K562 (cell line): ENCODE results near the gene JSRP1.

Experiments used
- BRF2 ChIP-seq: IDR thresholded peaks from 3 replicates; pipeline ENCODE4 v1.6.1; 2011; ENCODE audit warnings: borderline replicate concordance, mild to moderate bottlenecking; ENCODE audit not compliant: insufficient read length, insufficient read depth
- CTCF ChIP-seq, 3 experiments: IDR thresholded peaks in 2 of 3; conservative IDR thresholded peaks in 1 of 3; 2 replicates each; pipeline ENCODE4 v1.5.1; 2011 to 2012; ENCODE audit warnings: low read length in 3 of 3, mild to moderate bottlenecking in 3 of 3, control low read depth in 2 of 3, improper control_type of control experiment in 1 of 3, inconsistent platforms in 1 of 3, low read depth in 1 of 3, mixed read lengths in 1 of 3, moderate library complexity in 1 of 3; ENCODE audit not compliant: insufficient read depth in 2 of 3
- JUND ChIP-seq, 2 experiments: IDR thresholded peaks; 2 replicates in 1 of 2; 3 replicates in 1 of 2; pipeline ENCODE4 v1.6.1; 2011; ENCODE audit warnings: borderline replicate concordance in 2 of 2, low read depth in 2 of 2, low read length in 2 of 2, improper control_type of control experiment in 1 of 2, missing biosample characterization in 1 of 2, missing genetic modification characterization in 1 of 2, missing genetic modification reagents in 1 of 2
- MYC ChIP-seq, 2 experiments: fragments of 250-450 bp in 1 of 2; sonication (Bioruptor Pico) in 1 of 2; IDR thresholded peaks; 2 replicates each; pipeline versions ENCODE4 v1.5.1 to v1.6.1; 2012 to 2021; ENCODE audit warnings: low read depth in 2 of 2, borderline replicate concordance in 1 of 2, improper control_type of control experiment in 1 of 2, low read length in 1 of 2, mild to moderate bottlenecking in 1 of 2, moderate library complexity in 1 of 2
- MYNN ChIP-seq, 2 experiments: sonication (generic); formaldehyde crosslinking in 1 of 2; IDR thresholded peaks; 2 replicates each; pipeline versions ENCODE4 v1.5.0 to v1.6.1; 2016 to 2020; ENCODE audit warnings: antibody characterized with exemption in 1 of 2, missing genetic modification reagents in 1 of 2
- NR2C1 ChIP-seq, 2 experiments: fragments of 450-650 bp; IDR thresholded peaks; 2 replicates each; pipeline ENCODE4 v1.6.1; 2017; ENCODE audit warnings: mild to moderate bottlenecking in 2 of 2, antibody characterized with exemption in 1 of 2, inconsistent platforms in 1 of 2, missing compliant biosample characterization in 1 of 2, missing genetic modification characterization in 1 of 2
- POLR2A ChIP-seq: fragments of 450-650 bp; conservative IDR thresholded peaks from 2 replicates; pipeline ENCODE4 v1.6.1; 2016
- RAD21 ChIP-seq, 2 experiments: fragments of 250-450 bp in 1 of 2; fragments of 450-650 bp in 1 of 2; sonication (Bioruptor Pico) in 1 of 2; formaldehyde crosslinking in 1 of 2; IDR thresholded peaks in 1 of 2; conservative IDR thresholded peaks in 1 of 2; 2 replicates each; pipeline versions ENCODE4 v1.4.0 to v1.8.0; 2020 to 2022; ENCODE audit warnings: mild to moderate bottlenecking in 2 of 2, moderate library complexity in 1 of 2
- SMAD1 ChIP-seq: fragments of 150-350 bp; IDR thresholded peaks from 2 replicates; pipeline ENCODE4 v1.6.1; 2014; ENCODE audit warnings: low read length, low read depth; ENCODE audit not compliant: partially characterized antibody
- TEAD1 ChIP-seq, 2 experiments: fragments of 450-650 bp in 1 of 2; sonication (generic) in 1 of 2; formaldehyde crosslinking; IDR thresholded peaks; 2 replicates each; pipeline versions ENCODE4 v1.4.0 to v1.8.0; 2020 to 2022; ENCODE audit warnings: mild to moderate bottlenecking in 2 of 2, missing genetic modification reagents in 1 of 2
- USF2 ChIP-seq: sonication (generic); formaldehyde crosslinking; IDR thresholded peaks from 2 replicates; pipeline ENCODE4 v1.5.0; 2020; ENCODE audit warnings: missing genetic modification reagents

GRCh38 chr19:2260341-2260805 lies 4.2 kb upstream of the JSRP1 start:
- TF ChIP-seq POLR2A = no peak
- TF ChIP-seq MYC (IDR thresholded peaks at IDR 0.05; ENCODE audit: low read depth, low read length) = no peak
- TF ChIP-seq MYC (CRISPR knock-in tag; IDR thresholded peaks at IDR 0.05; ENCODE audit: borderline replicate concordance, low read depth) = no peak
- TF ChIP-seq SMAD1 = no peak
- no peak for TF ChIP-seq MYNN (IDR thresholded peaks at IDR 0.05)
- no peak for TF ChIP-seq MYNN (CRISPR knock-in tag; IDR thresholded peaks at IDR 0.05)
- TF ChIP-seq JUND (IDR thresholded peaks at IDR 0.05; ENCODE audit: borderline replicate concordance, low read depth, low read length) = peak; percentile 32; the same call in 1 of the 2 replicates
- peak; percentile 32; the same call in 1 of the 3 replicates for TF ChIP-seq JUND (tag; IDR thresholded peaks at IDR 0.05; ENCODE audit: borderline replicate concordance, low read depth, low read length)
- TF ChIP-seq TEAD1 (CRISPR knock-in tag; IDR thresholded peaks at IDR 0.05) = no peak
- no peak for TF ChIP-seq BRF2
- no peak for TF ChIP-seq CTCF (IDR thresholded peaks at IDR 0.05 in 2 of 3, conservative IDR thresholded peaks at IDR 0.05 in 1 of 3; ENCODE audit: insufficient read depth in 2 of 3, low read depth in 1 of 3, low read length in 3 of 3)
- no peak for TF ChIP-seq RAD21 (CRISPR knock-in tag; conservative IDR thresholded peaks at IDR 0.05 in 1 of 2, IDR thresholded peaks at IDR 0.05 in 1 of 2)
- TF ChIP-seq USF2 = no peak
- TF ChIP-seq NR2C1 (IDR thresholded peaks at IDR 0.05) = no peak
- TF ChIP-seq NR2C1 (tag; IDR thresholded peaks at IDR 0.05) = no peak
